Prostate gland (tissue), 2 donors: Measurements from ENCODE around the gene TRIM32.

Experiments
- POLR2A ChIP-seq: fragments of 450-650 bp; IDR thresholded peaks from one replicate; pipeline ENCODE4 v1.6.1; 2016; ENCODE audit warnings: antibody characterized with exemption, mild to moderate bottlenecking
- TF ChIP-seq, protein P1 (sequence below), 4 experiments: fragments of 200-600 bp in 2 of 4; fragments of 450-650 bp in 2 of 4; sonication (generic) in 2 of 4; IDR thresholded peaks; 1 replicate in 3 of 4; 2 replicates in 1 of 4; pipeline ENCODE4 v1.5.1; 2016 to 2019; ENCODE audit warnings: antibody characterized with exemption in 4 of 4, mild to moderate bottlenecking in 2 of 4, moderate library complexity in 2 of 4

GRCh38 chr9:116718111-116718510 lies 31.0 kb downstream of the TRIM32 start:
- TF ChIP-seq, protein P1, sequence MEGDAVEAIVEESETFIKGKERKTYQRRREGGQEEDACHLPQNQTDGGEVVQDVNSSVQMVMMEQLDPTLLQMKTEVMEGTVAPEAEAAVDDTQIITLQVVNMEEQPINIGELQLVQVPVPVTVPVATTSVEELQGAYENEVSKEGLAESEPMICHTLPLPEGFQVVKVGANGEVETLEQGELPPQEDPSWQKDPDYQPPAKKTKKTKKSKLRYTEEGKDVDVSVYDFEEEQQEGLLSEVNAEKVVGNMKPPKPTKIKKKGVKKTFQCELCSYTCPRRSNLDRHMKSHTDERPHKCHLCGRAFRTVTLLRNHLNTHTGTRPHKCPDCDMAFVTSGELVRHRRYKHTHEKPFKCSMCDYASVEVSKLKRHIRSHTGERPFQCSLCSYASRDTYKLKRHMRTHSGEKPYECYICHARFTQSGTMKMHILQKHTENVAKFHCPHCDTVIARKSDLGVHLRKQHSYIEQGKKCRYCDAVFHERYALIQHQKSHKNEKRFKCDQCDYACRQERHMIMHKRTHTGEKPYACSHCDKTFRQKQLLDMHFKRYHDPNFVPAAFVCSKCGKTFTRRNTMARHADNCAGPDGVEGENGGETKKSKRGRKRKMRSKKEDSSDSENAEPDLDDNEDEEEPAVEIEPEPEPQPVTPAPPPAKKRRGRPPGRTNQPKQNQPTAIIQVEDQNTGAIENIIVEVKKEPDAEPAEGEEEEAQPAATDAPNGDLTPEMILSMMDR (IDR thresholded peaks at IDR 0.05): no peak
- no peak for TF ChIP-seq POLR2A
